ENCODE results near the gene VPREB1.
"Not testable (repeated sequence)": the region's sequence is repeated elsewhere in the genome, so short reads cannot be mapped to it uniquely, and the experiment has no call there.

Gene VPREB1

DNA sequence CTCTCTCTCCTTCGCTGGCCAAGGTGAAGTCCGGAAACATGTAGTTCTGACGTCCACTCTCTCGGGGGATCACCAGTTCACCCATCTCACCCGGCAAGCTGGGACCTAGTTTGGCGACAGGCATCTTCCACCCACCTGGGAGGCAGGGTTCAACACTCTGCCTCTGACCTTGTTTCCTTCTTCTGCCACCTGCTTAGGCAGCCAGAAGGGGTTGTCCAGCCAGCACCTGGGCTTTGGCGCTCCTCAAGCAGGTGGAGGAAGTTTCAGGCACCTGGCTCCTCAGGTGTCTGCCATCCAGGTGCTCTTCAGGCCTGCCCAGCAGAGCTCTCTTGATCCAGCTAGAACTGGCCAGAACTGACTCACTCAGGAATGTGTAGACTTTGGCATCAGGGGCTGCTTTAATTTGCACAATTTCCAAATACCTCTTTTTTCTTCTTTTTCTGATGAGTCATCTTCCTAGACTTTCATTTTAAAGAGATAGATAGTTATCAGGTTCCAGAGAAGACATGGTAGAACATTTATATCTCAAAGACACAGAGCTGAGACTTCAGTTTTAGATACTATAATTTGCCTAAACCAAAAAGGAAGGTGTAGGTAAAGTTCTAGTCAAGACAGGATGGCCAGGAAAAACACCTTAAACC lies 25.6 kb downstream of the VPREB1 start:
- not testable (repeated sequence) for H3K27me3 ChIP-seq (ENCODE audit: control insufficient read depth in 1 of 2, insufficient read depth in 2 of 2, low read length in 2 of 2); H3K9ac ChIP-seq (ENCODE audit: low read depth in 1 of 2, low read length in 2 of 2); H3K9me3 ChIP-seq (ENCODE audit: control insufficient read depth in 1 of 2, low read length in 2 of 2); H3K4me3 ChIP-seq (ENCODE audit: low read depth in 1 of 2, low read length in 2 of 2); H3K27ac ChIP-seq (ENCODE audit: low read depth, low read length); H3K4me1 ChIP-seq (ENCODE audit: control insufficient read depth in 1 of 2, insufficient read depth in 2 of 2, low read length in 2 of 2); H3K36me3 ChIP-seq (ENCODE audit: control insufficient read depth in 1 of 2, insufficient read depth in 2 of 2, low read length in 2 of 2)

DNA sequence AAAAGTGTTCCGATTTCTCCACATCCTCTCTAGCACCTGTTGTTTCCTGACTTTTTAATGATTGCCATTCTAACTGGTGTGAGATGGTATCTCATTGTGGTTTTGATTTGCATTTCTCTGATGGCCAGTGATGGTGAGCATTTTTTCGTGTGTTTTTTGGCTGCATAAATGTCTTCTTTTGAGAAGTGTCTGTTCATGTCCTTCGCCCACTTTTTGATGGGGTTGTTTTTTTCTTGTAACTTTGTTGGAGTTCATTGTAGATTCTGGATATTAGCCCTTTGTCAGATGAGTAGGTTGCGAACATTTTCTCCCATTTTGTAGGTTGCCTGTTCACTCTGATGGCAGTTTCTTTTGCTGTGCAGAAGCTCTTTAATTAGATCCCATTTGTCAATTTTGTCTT lies 32.8 kb downstream of the VPREB1 start:
- not testable (repeated sequence) for H3K9me3 ChIP-seq (ENCODE audit: control insufficient read depth in 1 of 2, low read length in 2 of 2); H3K4me1 ChIP-seq (ENCODE audit: control insufficient read depth in 1 of 2, insufficient read depth in 2 of 2, low read length in 2 of 2); H3K27ac ChIP-seq (ENCODE audit: low read depth, low read length); H3K4me3 ChIP-seq (ENCODE audit: low read depth in 1 of 2, low read length in 2 of 2); H3K27me3 ChIP-seq (ENCODE audit: control insufficient read depth in 1 of 2, insufficient read depth in 2 of 2, low read length in 2 of 2); H3K36me3 ChIP-seq (ENCODE audit: control insufficient read depth in 1 of 2, insufficient read depth in 2 of 2, low read length in 2 of 2); H3K9ac ChIP-seq (ENCODE audit: low read depth in 1 of 2, low read length in 2 of 2)

DNA sequence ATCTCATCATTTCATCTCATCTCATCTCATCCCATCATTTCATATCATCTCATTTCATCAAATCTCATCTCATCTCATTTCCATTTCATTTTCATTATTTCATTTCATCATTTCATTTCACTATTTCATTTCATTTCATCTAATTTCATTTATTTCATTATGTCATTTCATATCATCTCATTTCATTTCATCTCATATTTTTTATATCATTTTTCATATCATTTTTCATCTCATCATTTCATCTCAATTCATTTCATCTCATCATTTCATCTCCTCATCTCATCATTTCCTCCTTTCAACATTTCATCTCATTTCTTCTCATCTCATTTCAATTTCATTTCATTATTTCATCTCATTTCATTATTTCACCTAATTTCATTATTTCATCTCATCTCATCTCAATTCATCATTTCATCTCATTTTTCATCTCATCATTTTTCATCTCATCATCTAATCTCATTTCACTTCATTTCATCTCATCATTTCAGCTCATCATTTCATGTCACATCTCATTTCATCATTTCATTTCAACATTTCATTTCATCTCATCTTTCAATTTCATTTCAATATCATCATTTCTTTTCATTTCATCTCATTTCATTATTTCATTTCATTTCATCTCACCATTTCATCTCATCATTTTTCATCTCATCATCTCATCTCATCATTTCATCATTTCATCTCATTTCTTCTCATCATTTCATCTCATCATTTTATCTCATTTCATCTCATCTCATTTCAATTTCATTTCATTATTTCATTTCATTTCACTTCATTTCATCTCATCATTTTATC lies 40.6 kb downstream of the VPREB1 start:
- not testable (repeated sequence) for H3K27me3 ChIP-seq (ENCODE audit: control insufficient read depth in 1 of 2, insufficient read depth in 2 of 2, low read length in 2 of 2); H3K27ac ChIP-seq (ENCODE audit: low read depth, low read length); H3K36me3 ChIP-seq (ENCODE audit: control insufficient read depth in 1 of 2, insufficient read depth in 2 of 2, low read length in 2 of 2); H3K9me3 ChIP-seq (ENCODE audit: control insufficient read depth in 1 of 2, low read length in 2 of 2); H3K4me3 ChIP-seq (ENCODE audit: low read depth in 1 of 2, low read length in 2 of 2); H3K4me1 ChIP-seq (ENCODE audit: control insufficient read depth in 1 of 2, insufficient read depth in 2 of 2, low read length in 2 of 2); H3K9ac ChIP-seq (ENCODE audit: low read depth in 1 of 2, low read length in 2 of 2)

DNA sequence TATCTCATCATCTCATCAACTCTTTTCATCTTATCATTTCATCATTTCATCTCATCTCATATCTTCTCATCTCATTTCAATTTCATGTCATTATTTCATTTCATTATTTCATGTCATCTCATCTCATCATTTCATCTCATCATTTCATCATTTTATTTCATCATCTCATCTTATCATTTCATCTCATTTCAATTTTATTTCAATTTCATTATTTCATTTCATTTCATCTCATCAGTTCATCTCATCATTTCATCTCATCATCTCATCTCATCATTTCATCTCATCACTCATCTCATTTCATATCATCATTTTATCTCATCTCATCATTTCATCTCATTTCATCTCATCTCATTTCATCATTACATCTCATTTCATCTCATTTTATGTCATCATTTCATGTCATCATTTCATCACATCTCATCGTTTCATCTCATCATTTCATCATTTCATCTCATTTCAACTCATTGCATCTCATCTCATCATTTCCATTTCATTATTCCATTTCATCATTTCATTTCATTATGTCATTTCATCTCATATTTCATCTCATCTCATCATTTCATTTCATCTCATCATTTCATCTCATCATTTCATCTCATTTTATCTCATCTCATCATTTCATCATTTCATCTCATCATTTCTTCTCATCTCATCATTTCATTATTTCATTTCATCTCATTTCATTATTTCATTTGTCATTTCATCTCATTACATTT lies 42.0 kb downstream of the VPREB1 start:
- H3K4me3 ChIP-seq (ENCODE audit: low read depth in 1 of 2, low read length in 2 of 2); H3K9me3 ChIP-seq (ENCODE audit: control insufficient read depth in 1 of 2, low read length in 2 of 2); H3K36me3 ChIP-seq (ENCODE audit: control insufficient read depth in 1 of 2, insufficient read depth in 2 of 2, low read length in 2 of 2); H3K27ac ChIP-seq (ENCODE audit: low read depth, low read length); H3K9ac ChIP-seq (ENCODE audit: low read depth in 1 of 2, low read length in 2 of 2); H3K27me3 ChIP-seq (ENCODE audit: control insufficient read depth in 1 of 2, insufficient read depth in 2 of 2, low read length in 2 of 2); H3K4me1 ChIP-seq (ENCODE audit: control insufficient read depth in 1 of 2, insufficient read depth in 2 of 2, low read length in 2 of 2): not testable (repeated sequence)

DNA sequence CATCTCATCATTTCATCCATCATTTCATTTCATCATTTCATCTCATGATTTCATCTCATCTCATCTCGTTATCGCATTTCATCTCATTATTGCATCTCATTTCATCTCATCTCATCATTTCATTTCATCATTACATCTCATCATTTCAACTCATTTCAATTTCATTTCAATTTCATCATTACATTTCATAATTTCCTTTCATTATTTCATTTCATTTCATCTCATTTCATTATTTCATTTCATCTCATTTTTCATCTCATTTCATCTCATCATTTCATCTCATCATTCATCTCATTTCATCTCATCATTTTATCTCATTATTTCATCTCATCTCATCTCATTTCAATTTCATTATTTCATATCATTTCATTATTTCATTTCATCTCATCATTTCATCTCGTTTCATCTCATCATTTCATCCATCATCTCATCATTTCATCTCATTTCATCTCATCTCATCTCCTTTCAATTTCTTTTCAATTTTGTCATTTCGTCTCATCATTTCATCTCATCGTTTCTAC lies 42.6 kb downstream of the VPREB1 start:
- H3K27ac ChIP-seq (ENCODE audit: low read depth, low read length); H3K4me3 ChIP-seq (ENCODE audit: low read depth in 1 of 2, low read length in 2 of 2); H3K27me3 ChIP-seq (ENCODE audit: control insufficient read depth in 1 of 2, insufficient read depth in 2 of 2, low read length in 2 of 2); H3K4me1 ChIP-seq (ENCODE audit: control insufficient read depth in 1 of 2, insufficient read depth in 2 of 2, low read length in 2 of 2); H3K9ac ChIP-seq (ENCODE audit: low read depth in 1 of 2, low read length in 2 of 2); H3K36me3 ChIP-seq (ENCODE audit: control insufficient read depth in 1 of 2, insufficient read depth in 2 of 2, low read length in 2 of 2); H3K9me3 ChIP-seq (ENCODE audit: control insufficient read depth in 1 of 2, low read length in 2 of 2): not testable (repeated sequence)

DNA sequence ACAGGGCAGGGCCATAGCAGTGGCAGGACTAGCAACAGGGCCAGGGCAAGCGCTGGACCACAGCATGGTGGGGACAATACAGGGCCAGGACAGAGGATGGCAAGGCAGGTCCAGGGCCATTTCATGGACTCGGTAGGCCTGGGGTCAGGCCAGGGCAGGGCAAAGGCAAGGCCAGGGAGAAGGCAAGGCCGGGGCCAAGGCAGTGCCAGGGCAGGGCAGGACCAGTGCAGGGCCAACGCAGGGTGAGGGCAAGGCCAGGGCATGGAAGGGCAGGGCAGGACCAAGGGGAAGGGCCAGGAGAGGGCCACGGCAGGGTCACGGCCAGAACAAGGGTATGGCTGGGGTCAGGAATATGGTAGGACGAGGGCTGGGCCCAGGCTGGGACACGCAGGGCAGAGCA lies 45.1 kb downstream of the VPREB1 start:
- not testable (repeated sequence) for H3K9ac ChIP-seq (ENCODE audit: low read depth in 1 of 2, low read length in 2 of 2); H3K4me1 ChIP-seq (ENCODE audit: control insufficient read depth in 1 of 2, insufficient read depth in 2 of 2, low read length in 2 of 2); H3K36me3 ChIP-seq (ENCODE audit: control insufficient read depth in 1 of 2, insufficient read depth in 2 of 2, low read length in 2 of 2); H3K27me3 ChIP-seq (ENCODE audit: control insufficient read depth in 1 of 2, insufficient read depth in 2 of 2, low read length in 2 of 2); H3K27ac ChIP-seq (ENCODE audit: low read depth, low read length); H3K9me3 ChIP-seq (ENCODE audit: control insufficient read depth in 1 of 2, low read length in 2 of 2); H3K4me3 ChIP-seq (ENCODE audit: low read depth in 1 of 2, low read length in 2 of 2)

DNA sequence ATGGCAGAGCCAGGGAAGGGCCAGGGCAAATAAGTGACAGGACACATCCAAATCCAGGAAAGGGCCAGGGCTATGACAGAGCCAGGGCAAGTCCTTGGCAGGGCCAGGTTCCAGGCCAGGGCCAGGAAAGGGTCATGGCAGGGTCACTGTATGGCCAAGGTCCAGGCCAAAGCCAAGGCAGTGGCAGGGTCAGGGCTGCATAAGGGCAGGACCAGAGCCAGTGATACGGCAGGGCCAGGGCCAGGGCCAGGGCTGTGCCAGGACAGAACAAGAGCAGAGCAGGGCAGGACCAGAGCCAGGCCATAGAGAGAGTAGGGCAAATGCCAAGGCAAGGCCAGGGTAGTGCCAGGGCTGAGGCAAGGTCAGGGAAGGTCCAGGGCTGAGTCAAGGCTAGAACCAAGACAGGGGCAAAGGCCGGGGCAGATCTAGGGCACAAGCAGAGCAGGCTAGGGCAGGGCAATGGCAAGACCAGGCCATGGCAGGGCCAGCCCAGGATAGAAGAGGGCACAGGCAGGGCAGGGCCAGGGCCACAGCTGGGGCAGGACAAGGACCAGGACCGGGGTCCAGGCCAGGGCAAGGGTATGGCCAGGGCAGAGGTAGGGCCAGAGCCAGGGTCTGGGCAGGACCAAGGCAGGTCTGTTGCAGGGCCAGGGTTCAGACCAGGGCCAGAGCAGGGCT lies 46.7 kb downstream of the VPREB1 start:
- H3K36me3 ChIP-seq (ENCODE audit: control insufficient read depth in 1 of 2, insufficient read depth in 2 of 2, low read length in 2 of 2); H3K27ac ChIP-seq (ENCODE audit: low read depth, low read length); H3K9ac ChIP-seq (ENCODE audit: low read depth in 1 of 2, low read length in 2 of 2); H3K27me3 ChIP-seq (ENCODE audit: control insufficient read depth in 1 of 2, insufficient read depth in 2 of 2, low read length in 2 of 2); H3K4me3 ChIP-seq (ENCODE audit: low read depth in 1 of 2, low read length in 2 of 2); H3K9me3 ChIP-seq (ENCODE audit: control insufficient read depth in 1 of 2, low read length in 2 of 2); H3K4me1 ChIP-seq (ENCODE audit: control insufficient read depth in 1 of 2, insufficient read depth in 2 of 2, low read length in 2 of 2): not testable (repeated sequence)

DNA sequence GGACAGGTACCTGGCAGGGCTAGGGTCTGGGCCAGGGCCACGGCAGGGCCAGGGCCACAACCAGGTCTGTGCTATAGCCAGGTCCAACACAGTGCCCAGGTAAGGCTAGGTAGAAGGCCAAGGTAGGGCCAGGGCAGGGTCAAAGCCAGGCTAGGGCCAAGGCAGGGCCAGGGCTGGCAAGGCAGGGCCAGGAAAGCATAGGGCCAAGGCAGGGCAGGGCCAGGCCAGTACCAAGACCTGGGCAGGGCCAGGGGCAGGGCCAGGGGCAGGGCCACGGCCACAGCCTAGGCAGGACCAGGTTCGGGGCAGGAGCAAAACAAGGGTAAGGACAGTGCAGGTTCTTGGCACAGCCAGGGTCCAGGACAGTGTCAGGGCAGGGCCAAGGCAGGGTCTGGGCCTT lies 48.1 kb downstream of the VPREB1 start:
- not testable (repeated sequence) for H3K27me3 ChIP-seq (ENCODE audit: control insufficient read depth in 1 of 2, insufficient read depth in 2 of 2, low read length in 2 of 2); H3K9me3 ChIP-seq (ENCODE audit: control insufficient read depth in 1 of 2, low read length in 2 of 2); H3K4me1 ChIP-seq (ENCODE audit: control insufficient read depth in 1 of 2, insufficient read depth in 2 of 2, low read length in 2 of 2); H3K36me3 ChIP-seq (ENCODE audit: control insufficient read depth in 1 of 2, insufficient read depth in 2 of 2, low read length in 2 of 2); H3K4me3 ChIP-seq (ENCODE audit: low read depth in 1 of 2, low read length in 2 of 2); H3K9ac ChIP-seq (ENCODE audit: low read depth in 1 of 2, low read length in 2 of 2); H3K27ac ChIP-seq (ENCODE audit: low read depth, low read length)

DNA sequence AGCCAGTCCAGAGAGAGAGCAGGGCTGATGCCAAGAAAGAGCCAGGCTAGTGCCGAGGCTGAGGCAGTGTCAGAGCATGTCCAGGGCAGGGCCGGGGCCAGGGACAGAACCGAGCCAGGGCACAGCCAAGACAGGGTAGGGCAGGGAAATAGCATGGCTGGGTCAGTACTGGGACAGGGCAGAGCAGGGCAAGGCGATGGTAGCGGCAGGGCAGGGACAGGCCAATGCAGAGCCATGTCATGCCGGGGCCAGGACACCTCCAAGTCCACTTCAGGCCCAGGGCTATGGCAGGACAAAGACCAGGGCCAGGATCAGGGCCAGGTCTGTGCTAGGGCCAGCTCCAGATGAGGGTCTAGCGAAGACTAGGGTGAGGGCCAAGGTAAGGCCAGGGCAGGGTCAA lies 48.9 kb downstream of the VPREB1 start:
- not testable (repeated sequence) for H3K4me3 ChIP-seq (ENCODE audit: low read depth in 1 of 2, low read length in 2 of 2); H3K36me3 ChIP-seq (ENCODE audit: control insufficient read depth in 1 of 2, insufficient read depth in 2 of 2, low read length in 2 of 2); H3K27ac ChIP-seq (ENCODE audit: low read depth, low read length); H3K27me3 ChIP-seq (ENCODE audit: control insufficient read depth in 1 of 2, insufficient read depth in 2 of 2, low read length in 2 of 2); H3K9ac ChIP-seq (ENCODE audit: low read depth in 1 of 2, low read length in 2 of 2); H3K9me3 ChIP-seq (ENCODE audit: control insufficient read depth in 1 of 2, low read length in 2 of 2); H3K4me1 ChIP-seq (ENCODE audit: control insufficient read depth in 1 of 2, insufficient read depth in 2 of 2, low read length in 2 of 2)

DNA sequence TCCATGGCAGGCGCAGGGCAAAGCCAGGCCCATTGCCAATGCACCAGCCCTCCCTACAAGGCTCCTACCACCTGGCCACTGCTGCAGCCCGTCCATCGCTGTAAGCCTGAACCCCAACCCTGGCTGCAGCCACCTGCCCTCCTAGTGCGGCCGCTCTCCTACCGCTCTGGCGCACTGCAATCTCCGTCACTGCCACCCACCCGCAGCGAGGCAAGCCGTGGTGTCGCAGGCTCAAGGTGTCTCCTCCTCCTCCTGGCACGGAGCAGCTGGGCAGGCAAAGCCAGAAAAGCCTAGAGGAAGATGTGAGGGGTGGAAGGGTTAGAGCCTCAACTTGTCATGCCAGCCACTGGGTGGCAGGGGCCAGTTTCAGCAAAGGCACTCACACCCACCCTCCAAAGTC lies 50.1 kb downstream of the VPREB1 start:
- H3K36me3 ChIP-seq (ENCODE audit: control insufficient read depth in 1 of 2, insufficient read depth in 2 of 2, low read length in 2 of 2); H3K27me3 ChIP-seq (ENCODE audit: control insufficient read depth in 1 of 2, insufficient read depth in 2 of 2, low read length in 2 of 2); H3K4me1 ChIP-seq (ENCODE audit: control insufficient read depth in 1 of 2, insufficient read depth in 2 of 2, low read length in 2 of 2); H3K9me3 ChIP-seq (ENCODE audit: control insufficient read depth in 1 of 2, low read length in 2 of 2); H3K9ac ChIP-seq (ENCODE audit: low read depth in 1 of 2, low read length in 2 of 2); H3K27ac ChIP-seq (ENCODE audit: low read depth, low read length); H3K4me3 ChIP-seq (ENCODE audit: low read depth in 1 of 2, low read length in 2 of 2): not testable (repeated sequence)

Data from duodenal mucosa (tissue), 2 donors.